Activated naive CD4-positive, alpha-beta T cell treated with anti-CD3 and anti-CD28 coated beads for 36 hours (primary cell): Measurements from ENCODE around the gene SYT11. TPM values are rescaled to one million over a fixed set of nuclear protein-coding genes. Genes with fewer than 3 reads are reported as not detected.
A peak's percentile ranks its signal among the peaks of the same experiment; 100 is the strongest.

Experiments used
- CTCF ChIA-PET: fragments of 350-600 bp; sonication (Branson Sonifier 250); formaldehyde crosslinking; loops from one replicate; lab custom pipeline; 2021; ENCODE audit warnings: antibody characterized with exemption; lab: Charles Lee
- DNase-seq: peaks from one replicate; pipeline ENCODE4 v3.0.0-alpha.2; 2020
- H3K27ac Mint-ChIP-seq: one replicate; pipeline ENCODE4 v1.8.0; 2021; ENCODE audit warnings: mild to moderate bottlenecking, mixed read lengths
- H3K27me3 Mint-ChIP-seq: one replicate; pipeline ENCODE4 v1.8.0; 2021; ENCODE audit warnings: low read depth, mixed read lengths
- H3K36me3 Mint-ChIP-seq: one replicate; pipeline ENCODE4 v1.8.0; 2021; ENCODE audit warnings: low read depth, mixed read lengths
- H3K4me1 Mint-ChIP-seq: one replicate; pipeline ENCODE4 v1.8.0; 2021; ENCODE audit warnings: low read depth, mixed read lengths
- H3K4me3 Mint-ChIP-seq: one replicate; pipeline ENCODE4 v1.8.0; 2021; ENCODE audit warnings: mild to moderate bottlenecking, moderate library complexity, mixed read lengths
- H3K9me3 Mint-ChIP-seq: one replicate; pipeline ENCODE4 v1.8.0; 2021; ENCODE audit warnings: mixed read lengths
- intact Hi-C: fragments of 100-400 bp; cut with micrococcal nuclease; formaldehyde crosslinking; loops from one replicate; pipeline ENCODE4 v1.15.1; 2023
- total RNA-seq, 2 experiments: library from RNA; stranded (reverse); gene quantifications; one replicate each; pipeline ENCODE4 v1.2.3, GENCODE V29; 2021

Gene SYT11
- total RNA-seq, 2 experiments from 2014 or later: 6.3 to 7.0 TPM

DNA sequence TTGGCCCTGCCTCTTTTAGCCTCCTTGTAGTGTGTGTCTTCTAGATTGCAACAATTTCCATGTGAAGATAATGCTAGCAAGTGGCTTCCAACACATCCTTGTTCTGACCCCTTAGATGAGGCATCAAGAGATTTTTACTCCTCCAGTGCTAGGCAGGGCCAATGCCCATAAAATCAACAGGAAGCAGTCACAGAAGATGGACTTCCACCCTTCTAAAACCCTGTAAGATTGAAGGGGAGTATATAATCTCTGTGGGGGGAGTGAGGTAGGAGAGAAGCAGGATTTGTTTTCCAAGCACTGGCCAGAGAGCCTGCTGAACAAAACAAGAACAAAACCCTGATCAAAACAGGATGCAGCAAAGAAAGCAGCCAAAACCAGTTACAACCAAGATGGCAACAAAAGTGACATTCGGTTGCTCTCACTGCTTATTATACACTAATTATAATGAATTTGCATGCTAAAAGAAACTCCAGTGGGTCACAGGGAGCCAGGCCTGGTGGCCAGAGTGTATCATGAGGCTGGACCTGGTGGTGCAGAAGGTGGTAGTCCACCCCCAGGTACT, 14.4 kb upstream of the SYT11 start:
- DNase-seq: no peak
- Mint-ChIP-seq H3K27me3 (no peaks in the 10 kb centered on the region), H3K36me3 (peaks cover 20% of the 10 kb centered on the region), H3K9me3 (no peaks in the 10 kb centered on the region), H3K27ac (no peak overlapping the region), H3K4me1 (peaks cover 36% of the 10 kb centered on the region), H3K4me3 (no peak overlapping the region)
- intact Hi-C loops: no loop called here
- CTCF ChIA-PET: no interaction called here

DNA sequence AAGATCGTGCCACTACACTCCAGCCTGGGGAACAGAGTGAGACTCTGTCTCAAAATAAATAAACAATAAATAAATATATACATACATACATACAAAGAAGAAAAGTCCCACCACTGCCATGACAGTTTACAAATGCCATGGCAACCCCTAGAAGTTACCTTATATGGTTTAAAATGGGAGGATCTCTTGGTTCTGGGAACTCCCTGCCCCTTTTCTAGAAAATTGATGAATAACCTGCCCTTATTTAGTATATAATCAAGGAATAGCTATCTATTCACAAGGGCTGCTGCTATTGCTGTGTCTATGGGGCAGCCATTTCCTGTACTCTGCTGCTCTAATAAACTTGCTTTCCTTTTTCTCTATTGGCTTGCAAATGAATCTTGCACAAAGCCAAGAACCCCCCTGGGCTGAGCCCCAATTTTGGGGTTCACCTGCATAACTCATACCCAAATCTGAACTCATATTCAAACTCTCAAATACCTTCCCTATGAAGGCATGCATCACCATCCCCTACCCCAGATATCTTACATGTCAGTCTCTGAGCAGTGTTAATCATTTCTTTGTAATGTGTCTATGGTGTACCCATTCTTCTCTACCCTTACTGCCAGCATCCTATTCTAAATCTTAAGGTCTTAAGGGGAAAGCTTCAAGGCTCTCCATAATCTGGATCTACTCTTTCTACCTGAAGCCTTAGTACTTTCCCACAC, 11.4 kb upstream of the SYT11 start:
- H3K27ac Mint-ChIP-seq: peak overlapping the region; percentile 76
- H3K4me1 Mint-ChIP-seq: peaks cover 57% of the 10 kb centered on the region
- H3K27me3 Mint-ChIP-seq: no peaks in the 10 kb centered on the region
- peaks cover 34% of the 10 kb centered on the region for H3K36me3 Mint-ChIP-seq
- DNase-seq: peak; percentile 10
- CTCF ChIA-PET: interaction anchor here (0.7 kb wide), 1 partner anchor 606 kb away, joined by 3 read pairs; no protein-coding TSS in a partner anchor
- peak overlapping the region; percentile 40 for H3K4me3 Mint-ChIP-seq
- intact Hi-C loops: loop anchor here (1.0 kb wide), 1 partner anchor 9 kb away; the partner anchor contains the start of gene GON4L
- no peaks in the 10 kb centered on the region for H3K9me3 Mint-ChIP-seq

DNA sequence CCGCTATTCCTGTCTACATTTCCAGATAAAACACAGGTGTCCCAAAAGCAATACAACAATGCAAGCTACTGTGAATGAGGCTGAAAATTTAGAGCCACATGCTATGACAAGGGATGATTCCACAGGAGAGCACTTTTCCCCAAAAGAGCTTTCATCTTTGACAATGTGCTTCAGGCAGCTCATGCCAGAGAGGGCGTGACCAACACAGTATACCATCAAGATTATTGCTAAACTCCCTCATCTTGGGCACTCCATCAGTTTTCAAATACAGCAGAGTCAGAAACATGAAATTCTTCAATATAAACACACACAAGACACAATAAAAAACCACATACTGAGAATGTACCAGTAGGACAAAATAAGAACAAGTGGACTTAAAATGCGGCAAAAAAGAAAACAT, 9.0 kb upstream of the SYT11 start:
- H3K4me1 Mint-ChIP-seq: peaks cover 56% of the 10 kb centered on the region
- H3K27me3 Mint-ChIP-seq: no peaks in the 10 kb centered on the region
- peaks cover 41% of the 10 kb centered on the region for H3K36me3 Mint-ChIP-seq
- CTCF ChIA-PET: no interaction called here
- H3K4me3 Mint-ChIP-seq: no peak overlapping the region
- peak overlapping the region; percentile 9 for H3K27ac Mint-ChIP-seq
- no peaks in the 10 kb centered on the region for H3K9me3 Mint-ChIP-seq
- no peak for DNase-seq
- intact Hi-C loops: no loop called here

GRCh38 chr1:155856257-155856974, 3.0 kb upstream of the SYT11 start:
- intact Hi-C loops: loop anchor here (2.0 to 5.0 kb wide), 3 partner anchors 112 to 651 kb away; partner anchors contain the start of genes DAP3 and YY1AP1
- Mint-ChIP-seq H3K4me3 (peak overlapping the region; percentile 100), H3K27me3 (peaks cover 15% of the 10 kb centered on the region), H3K9me3 (no peaks in the 10 kb centered on the region), H3K4me1 (peaks cover 69% of the 10 kb centered on the region), H3K27ac (peak overlapping the region; percentile 99), H3K36me3 (peaks cover 21% of the 10 kb centered on the region)
- CTCF ChIA-PET: interaction anchor here (0.7 kb wide), 1 partner anchor 252 kb away, joined by 3 read pairs; no protein-coding TSS in a partner anchor
- no peak for DNase-seq

- Mint-ChIP-seq H3K4me3 (peak within 1 kb of the TSS; percentile 100), H3K36me3 (peaks cover 18% of the 10 kb centered on the region), H3K27ac (peak within 1 kb of the TSS; percentile 99), H3K9me3 (no peaks in the 10 kb centered on the region), H3K4me1 (peaks cover 64% of the 10 kb centered on the region), H3K27me3 (peaks cover 19% of the 10 kb centered on the region)
- peak; percentile 92 for DNase-seq
- CTCF ChIA-PET: no interaction called here
- intact Hi-C loops: loop anchor here (1.0 to 5.0 kb wide), 6 partner anchors 9 to 650 kb away; partner anchors contain the start of genes CLK2, DAP3, RIT1 and YY1AP1
Observed at GRCh38 chr1:155856975-155857930, 2.1 kb upstream of the SYT11 start, which contains the start of gene GON4L. TSS of gene GON4L (minus strand) at chr1:155857214. CDS start at chr1:155853780, 3,434 bp downstream.

DNA sequence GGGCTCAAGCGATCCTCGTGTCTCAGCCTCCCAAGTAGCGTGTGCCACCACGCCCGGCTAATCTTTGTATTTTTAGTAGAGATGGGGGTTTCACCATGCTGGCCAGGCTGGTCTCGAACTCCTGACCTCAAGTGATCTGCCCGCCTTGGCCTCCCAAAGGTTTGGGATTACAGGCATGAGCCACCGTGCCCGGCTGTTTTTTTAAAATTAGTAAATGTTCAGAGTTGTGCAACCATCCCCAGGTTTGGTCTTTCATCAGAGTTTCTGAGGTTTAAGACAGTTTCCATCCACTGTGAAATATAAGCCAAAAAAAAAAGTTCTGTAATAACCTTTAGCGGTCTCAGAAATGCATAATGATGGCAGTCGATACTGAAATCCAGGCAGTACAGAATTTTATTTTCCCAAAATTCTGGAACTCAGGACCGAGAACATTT, 550 bp upstream of the SYT11 start:
- peak; percentile 44 for DNase-seq
- peaks cover 53% of the 10 kb centered on the region for H3K4me1 Mint-ChIP-seq
- intact Hi-C loops: loop anchor here (1.0 to 5.0 kb wide), 6 partner anchors 34 to 648 kb away; partner anchors contain the start of genes DAP3, KHDC4, LAMTOR2 and YY1AP1
- peak overlapping the region; percentile 100 for H3K4me3 Mint-ChIP-seq
- H3K9me3 Mint-ChIP-seq: no peaks in the 10 kb centered on the region
- CTCF ChIA-PET: interaction anchor here (0.7 kb wide), 1 partner anchor 194 kb away, joined by 5 read pairs; no protein-coding TSS in a partner anchor
- H3K36me3 Mint-ChIP-seq: peaks cover 7% of the 10 kb centered on the region
- H3K27me3 Mint-ChIP-seq: peaks cover 24% of the 10 kb centered on the region
- H3K27ac Mint-ChIP-seq: peak overlapping the region; percentile 83

DNA sequence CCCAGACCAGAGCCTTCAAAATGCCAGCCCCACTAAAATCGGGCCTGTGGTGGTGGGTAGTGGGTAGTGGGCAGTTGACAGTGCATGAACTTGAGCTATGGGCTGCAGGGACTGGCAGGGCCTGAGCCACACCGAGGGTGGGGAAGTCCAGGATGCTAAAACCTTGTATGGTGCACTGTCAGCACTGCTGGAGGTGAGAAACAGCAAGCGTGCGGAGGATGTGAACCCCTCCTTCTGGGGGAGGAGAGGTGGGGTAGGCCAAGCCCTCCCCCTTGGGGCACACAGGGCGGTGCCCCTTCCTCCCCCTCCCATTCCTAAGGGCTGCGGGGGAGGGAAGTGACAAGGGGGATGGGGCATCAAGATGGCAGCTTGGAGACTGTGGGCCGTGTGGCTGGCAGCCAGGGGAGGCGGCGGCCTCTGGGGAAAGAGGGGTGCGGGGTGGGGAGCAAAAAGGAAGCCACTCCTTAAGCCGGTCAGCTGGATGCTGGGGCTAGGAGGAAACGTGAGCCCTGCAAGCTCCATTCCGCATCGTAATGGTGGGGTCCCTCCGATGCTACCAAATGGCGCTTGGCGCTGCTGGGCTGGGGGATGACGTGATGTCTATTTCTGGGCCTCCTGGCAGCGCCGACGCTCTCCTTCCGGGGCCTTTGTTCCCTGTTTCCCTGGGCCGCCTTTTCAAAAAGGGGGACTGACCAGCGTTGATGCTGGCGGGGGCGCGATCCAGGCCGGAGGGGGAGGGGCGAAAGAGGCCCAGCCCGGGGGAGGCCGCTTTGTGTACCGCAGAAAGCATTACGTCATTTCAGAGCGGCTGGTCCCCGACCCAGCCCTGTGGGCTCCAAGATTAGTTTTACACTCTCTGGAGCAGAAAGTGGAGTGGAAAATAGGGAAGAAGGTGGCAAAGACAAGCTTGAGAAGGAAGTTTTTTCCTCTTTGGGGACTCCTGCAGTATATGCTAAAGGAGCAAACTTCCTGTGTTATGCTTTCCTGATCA, 809 bp downstream of the SYT11 start:
- Mint-ChIP-seq H3K27ac (peak overlapping the region; percentile 61), H3K4me3 (peak overlapping the region; percentile 100), H3K36me3 (peaks cover 4% of the 10 kb centered on the region), H3K27me3 (peaks cover 24% of the 10 kb centered on the region), H3K4me1 (peaks cover 50% of the 10 kb centered on the region), H3K9me3 (no peaks in the 10 kb centered on the region)
- intact Hi-C loops: loop anchor here (1.0 to 5.0 kb wide), 7 partner anchors 33 to 647 kb away; partner anchors contain the start of genes DAP3, KHDC4, LAMTOR2 and SCAMP3
- peak; percentile 66 for DNase-seq
- CTCF ChIA-PET: interaction anchor here (0.6 to 1.6 kb wide), 3 partner anchors 12 to 273 kb away, joined by 3 to 4 read pairs (median 3); no protein-coding TSS in a partner anchor

DNA sequence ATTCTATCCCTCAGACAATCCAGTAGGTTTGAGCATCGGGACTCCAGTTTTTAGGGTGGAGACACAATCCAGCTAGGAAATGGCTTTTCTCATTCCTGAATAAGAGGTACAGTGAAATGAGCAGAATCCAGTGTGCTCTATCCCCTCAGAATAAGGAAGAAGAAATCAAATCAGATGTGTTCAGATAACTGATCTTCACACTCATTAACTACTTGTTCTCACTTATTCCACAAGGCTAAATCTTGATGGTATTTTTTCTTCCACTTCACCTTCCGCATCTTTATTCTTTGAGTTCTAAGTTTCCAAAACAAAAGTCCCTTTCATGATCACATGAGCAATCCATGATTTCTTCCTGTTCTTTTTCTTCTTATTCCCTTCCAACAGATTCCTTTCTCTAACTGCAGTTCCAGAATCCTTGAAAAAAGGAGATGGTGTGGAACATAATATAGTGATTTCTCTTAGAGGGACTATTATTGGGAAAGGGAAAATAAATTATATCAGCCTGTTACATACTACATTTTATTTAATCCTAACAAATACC, 1.7 kb downstream of the SYT11 start:
- peaks cover 24% of the 10 kb centered on the region for H3K27me3 Mint-ChIP-seq
- no peak overlapping the region for H3K27ac Mint-ChIP-seq
- peak overlapping the region; percentile 100 for H3K4me3 Mint-ChIP-seq
- no peak for DNase-seq
- CTCF ChIA-PET: interaction anchor here (2.4 kb wide), 1 partner anchor 22 kb away, joined by 6 read pairs; no protein-coding TSS in a partner anchor
- H3K4me1 Mint-ChIP-seq: peaks cover 43% of the 10 kb centered on the region
- intact Hi-C loops: loop anchor here (5.0 kb wide), 1 partner anchor 599 kb away; the partner anchor contains the start of gene SCAMP3
- H3K9me3 Mint-ChIP-seq: no peaks in the 10 kb centered on the region
- peaks cover 4% of the 10 kb centered on the region for H3K36me3 Mint-ChIP-seq

- CTCF ChIA-PET: interaction anchor here (0.6 to 2.4 kb wide), 2 partner anchors 21 to 32 kb away, joined by 3 to 6 read pairs; no protein-coding TSS in a partner anchor
- intact Hi-C loops: loop anchor here (5.0 kb wide), 1 partner anchor 600 kb away; the partner anchor contains the start of gene SCAMP3
- Mint-ChIP-seq H3K9me3 (no peaks in the 10 kb centered on the region), H3K36me3 (peaks cover 2% of the 10 kb centered on the region), H3K4me3 (no peak overlapping the region), H3K4me1 (peaks cover 36% of the 10 kb centered on the region), H3K27ac (no peak overlapping the region), H3K27me3 (peaks cover 24% of the 10 kb centered on the region)
- no peak for DNase-seq
Observed at GRCh38 chr1:155861896-155862295, 2.5 kb downstream of the SYT11 start.

DNA sequence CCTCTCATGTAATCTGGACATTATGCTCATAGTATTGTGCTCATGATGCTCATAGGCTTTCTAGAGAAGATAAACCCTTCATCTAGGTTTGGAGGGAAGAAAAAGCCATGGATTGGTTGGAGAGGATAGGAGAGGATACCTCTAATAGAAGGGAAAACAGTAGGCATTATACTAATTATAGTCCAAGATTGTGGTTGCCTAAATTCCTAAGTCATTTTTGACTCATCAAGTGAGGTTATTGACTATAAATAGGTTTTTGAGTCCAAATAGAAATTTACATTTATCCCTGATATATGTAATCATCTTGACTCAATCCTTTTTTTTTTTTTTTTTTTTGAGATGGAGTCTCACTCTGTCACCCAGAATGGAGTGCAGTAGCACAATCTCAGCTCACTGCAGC, 5.0 kb downstream of the SYT11 start:
- Mint-ChIP-seq H3K36me3 (no peaks in the 10 kb centered on the region), H3K27ac (no peak overlapping the region), H3K4me1 (peaks cover 14% of the 10 kb centered on the region), H3K9me3 (no peaks in the 10 kb centered on the region), H3K4me3 (no peak overlapping the region), H3K27me3 (peaks cover 23% of the 10 kb centered on the region)
- DNase-seq: no peak
- CTCF ChIA-PET: interaction anchor here (0.6 kb wide), 1 partner anchor 35 kb away, joined by 4 read pairs; no protein-coding TSS in a partner anchor
- intact Hi-C loops: loop anchor here (5.0 kb wide), 1 partner anchor 602 kb away; the partner anchor contains the start of gene SCAMP3
